Ishikawa (cell line): ENCODE results near the gene TRABD.

Source experiments
- CEBPB ChIP-seq: IDR thresholded peaks from 2 replicates; pipeline ENCODE4 v1.6.1; 2012
- CREB1 ChIP-seq: IDR thresholded peaks from 2 replicates; pipeline ENCODE4 v1.6.1; 2012; ENCODE audit warnings: low read depth
- EGR1 ChIP-seq: IDR thresholded peaks from 2 replicates; pipeline ENCODE4 v1.6.1; 2012
- EP300 ChIP-seq: IDR thresholded peaks from 2 replicates; pipeline ENCODE4 v1.6.1; 2012; ENCODE audit warnings: borderline replicate concordance
- FOXM1 ChIP-seq: IDR thresholded peaks from 2 replicates; pipeline ENCODE4 v1.6.1; 2012; ENCODE audit warnings: low read depth, borderline replicate concordance
- MAX ChIP-seq: IDR thresholded peaks from 2 replicates; pipeline ENCODE4 v1.6.1; 2012
- NFIC ChIP-seq: IDR thresholded peaks from 2 replicates; pipeline ENCODE4 v1.6.1; 2012
- RAD21 ChIP-seq: IDR thresholded peaks from 2 replicates; pipeline ENCODE4 v1.6.1; 2012; ENCODE audit warnings: low read depth
- REST ChIP-seq: IDR thresholded peaks from 2 replicates; pipeline ENCODE4 v1.6.1; 2012; ENCODE audit warnings: low read depth, mild to moderate bottlenecking
- TAF1 ChIP-seq: IDR thresholded peaks from 2 replicates; pipeline ENCODE4 v1.6.1; 2012; ENCODE audit warnings: low read depth, mild to moderate bottlenecking
- TCF12 ChIP-seq: IDR thresholded peaks from 2 replicates; pipeline ENCODE4 v1.6.1; 2012; ENCODE audit warnings: low read depth
- TEAD4 ChIP-seq: IDR thresholded peaks from 2 replicates; pipeline ENCODE4 v1.6.1; 2012
- USF1 ChIP-seq: IDR thresholded peaks from 2 replicates; pipeline ENCODE4 v1.6.1; 2012
- YY1 ChIP-seq: IDR thresholded peaks from 2 replicates; pipeline ENCODE4 v1.6.1; 2012; ENCODE audit warnings: low read depth
- ZBTB7A ChIP-seq: IDR thresholded peaks from 2 replicates; pipeline ENCODE4 v1.6.1; 2012; ENCODE audit warnings: low read depth

Gene TRABD

GRCh38 chr22:50215297-50216054 is 29.8 kb downstream of the TRABD start:
- TF ChIP-seq TEAD4 (no peak), CEBPB (no peak), RAD21 (no peak), TCF12 (no peak), MAX (no peak), USF1 (no peak), REST (no peak)

GRCh38 chr22:50216055-50216683 is 30.5 kb downstream of the TRABD start:
- TF ChIP-seq EP300 (no peak), FOXM1 (no peak)

- TF ChIP-seq ZBTB7A: no peak
- TF ChIP-seq EGR1: no peak
- TF ChIP-seq TAF1: no peak
- no peak for TF ChIP-seq CREB1
- no peak for TF ChIP-seq RAD21
- no peak for TF ChIP-seq TEAD4
- no peak for TF ChIP-seq YY1
- TF ChIP-seq NFIC: no peak
- TF ChIP-seq USF1: no peak
- no peak for TF ChIP-seq FOXM1
- no peak for TF ChIP-seq MAX
- TF ChIP-seq CEBPB: no peak
- TF ChIP-seq REST: no peak
- TF ChIP-seq EP300: no peak
These were observed 31.2 kb downstream of the TRABD start for GRCh38 chr22:50216684-50217520.

GRCh38 chr22:50217543-50218152 is 31.9 kb downstream of the TRABD start:
- no peak for TF ChIP-seq TEAD4
- TF ChIP-seq ZBTB7A: no peak
- no peak for TF ChIP-seq CREB1
- TF ChIP-seq CEBPB: no peak
- TF ChIP-seq TAF1: no peak
- TF ChIP-seq EP300: no peak
- no peak for TF ChIP-seq USF1
- TF ChIP-seq FOXM1: no peak
- TF ChIP-seq REST: no peak
- no peak for TF ChIP-seq RAD21
- TF ChIP-seq EGR1: no peak
